Measurements from ENCODE around the gene TSPY10. TPM values are rescaled to one million over a fixed set of nuclear protein-coding genes. Genes with fewer than 3 reads are reported as not detected.
"Not testable (repeated sequence)": the region's sequence is repeated elsewhere in the genome, so short reads cannot be mapped to it uniquely, and the experiment has no call there.

TSPY10 gene, protein sequence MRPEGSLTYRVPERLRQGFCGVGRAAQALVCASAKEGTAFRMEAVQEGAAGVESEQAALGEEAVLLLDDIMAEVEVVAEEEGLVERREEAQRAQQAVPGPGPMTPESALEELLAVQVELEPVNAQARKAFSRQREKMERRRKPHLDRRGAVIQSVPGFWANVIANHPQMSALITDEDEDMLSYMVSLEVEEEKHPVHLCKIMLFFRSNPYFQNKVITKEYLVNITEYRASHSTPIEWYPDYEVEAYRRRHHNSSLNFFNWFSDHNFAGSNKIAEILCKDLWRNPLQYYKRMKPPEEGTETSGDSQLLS
- total RNA-seq (2014; rRNA removed; shearing (Covaris generic)) (not detected in 2 replicates), total RNA-seq (2022) (not detected in 2 replicates), Bru-seq, nascent RNA (not detected), BruChase-seq, experiment 1, labeled RNA remaining after a 6-hour chase (not detected), BruChase-seq, experiment 2, labeled RNA remaining after a 2-hour chase (not detected)
- long read RNA-seq: 0 reads

- H3K9me3 ChIP-seq (ENCODE audit: low read length); H4K20me1 ChIP-seq (ENCODE audit: insufficient read depth, low read length); H3K27ac ChIP-seq (ENCODE audit: low read depth, low read length, poor library complexity, severe bottlenecking); H3K36me3 ChIP-seq (ENCODE audit: insufficient read depth, low read length); intact Hi-C loops (cut with micrococcal nuclease; ENCODE audit: unreplicated experiment); H3K9me2 ChIP-seq (ENCODE audit: insufficient read depth, low read length); H2AFZ ChIP-seq (ENCODE audit: low read length); H3K4me3 ChIP-seq (ENCODE audit: low read depth, low read length, poor library complexity, severe bottlenecking); H3K4me1 ChIP-seq (ENCODE audit: insufficient read depth, low read length, poor library complexity, severe bottlenecking); POLR2A ChIA-PET; BruUV-seq (replicated peaks); H3K79me2 ChIP-seq (ENCODE audit: insufficient read depth, low read depth, low read length); DNase-seq (ENCODE audit: low spot score); H3K4me2 ChIP-seq (ENCODE audit: low read length); CTCF ChIA-PET (ENCODE audit: unreplicated experiment): not testable (repeated sequence)
Observed at GRCh38 chrY:9527580-9527979, at the start of gene TSPY10. TSPY10 (plus strand) TSS chrY:9527880; CDS start chrY:9527926, 46 bp downstream.

GRCh38 chrY:9486967-9487366 is 40.7 kb upstream of the TSPY10 start, which contains the start of gene TSPY9:
TSPY9 (plus strand) TSS chrY:9487267; CDS start chrY:9487313, 46 bp downstream.
- H3K36me3 ChIP-seq (ENCODE audit: insufficient read depth, low read length); BruUV-seq (replicated peaks); H4K20me1 ChIP-seq (ENCODE audit: insufficient read depth, low read length); H3K79me2 ChIP-seq (ENCODE audit: insufficient read depth, low read depth, low read length); H3K4me3 ChIP-seq (ENCODE audit: low read depth, low read length, poor library complexity, severe bottlenecking); H2AFZ ChIP-seq (ENCODE audit: low read length); H3K9me3 ChIP-seq (ENCODE audit: low read length); intact Hi-C loops (cut with micrococcal nuclease; ENCODE audit: unreplicated experiment); H3K9me2 ChIP-seq (ENCODE audit: insufficient read depth, low read length); POLR2A ChIA-PET; H3K4me2 ChIP-seq (ENCODE audit: low read length); DNase-seq (ENCODE audit: low spot score); H3K4me1 ChIP-seq (ENCODE audit: insufficient read depth, low read length, poor library complexity, severe bottlenecking); CTCF ChIA-PET (ENCODE audit: unreplicated experiment); H3K27ac ChIP-seq (ENCODE audit: low read depth, low read length, poor library complexity, severe bottlenecking): not testable (repeated sequence)

- CTCF ChIA-PET (ENCODE audit: unreplicated experiment); POLR2A ChIA-PET: not testable (repeated sequence)
Observed at GRCh38 chrY:9504396-9504795, 23.3 kb upstream of the TSPY10 start.

GRCh38 chrY:9516287-9516686 is 11.4 kb upstream of the TSPY10 start:
- BruUV-seq (replicated peaks); H3K79me2 ChIP-seq (ENCODE audit: insufficient read depth, low read depth, low read length); H3K4me1 ChIP-seq (ENCODE audit: insufficient read depth, low read length, poor library complexity, severe bottlenecking); H3K9me2 ChIP-seq (ENCODE audit: insufficient read depth, low read length); H3K4me2 ChIP-seq (ENCODE audit: low read length); H4K20me1 ChIP-seq (ENCODE audit: insufficient read depth, low read length); CTCF ChIA-PET (ENCODE audit: unreplicated experiment); H2AFZ ChIP-seq (ENCODE audit: low read length); H3K27ac ChIP-seq (ENCODE audit: low read depth, low read length, poor library complexity, severe bottlenecking); DNase-seq (ENCODE audit: low spot score); H3K9me3 ChIP-seq (ENCODE audit: low read length); H3K4me3 ChIP-seq (ENCODE audit: low read depth, low read length, poor library complexity, severe bottlenecking); intact Hi-C loops (cut with micrococcal nuclease; ENCODE audit: unreplicated experiment); H3K36me3 ChIP-seq (ENCODE audit: insufficient read depth, low read length); POLR2A ChIA-PET: not testable (repeated sequence)

More at GRCh38 chrY:9504396-9504795, 23.3 kb upstream of the TSPY10 start:
- DNase-seq (ENCODE audit: low spot score); intact Hi-C loops (cut with micrococcal nuclease; ENCODE audit: unreplicated experiment); H3K4me2 ChIP-seq (ENCODE audit: low read length); H3K79me2 ChIP-seq (ENCODE audit: insufficient read depth, low read depth, low read length); BruUV-seq (replicated peaks); H2AFZ ChIP-seq (ENCODE audit: low read length); H3K9me2 ChIP-seq (ENCODE audit: insufficient read depth, low read length); H3K4me1 ChIP-seq (ENCODE audit: insufficient read depth, low read length, poor library complexity, severe bottlenecking); H3K9me3 ChIP-seq (ENCODE audit: low read length); H4K20me1 ChIP-seq (ENCODE audit: insufficient read depth, low read length); H3K4me3 ChIP-seq (ENCODE audit: low read depth, low read length, poor library complexity, severe bottlenecking); H3K27ac ChIP-seq (ENCODE audit: low read depth, low read length, poor library complexity, severe bottlenecking); H3K36me3 ChIP-seq (ENCODE audit: insufficient read depth, low read length): not testable (repeated sequence)

Other genes with a start within 250 kb of the TSPY10 start
- not detected in 2 replicates for gene TSPY4, start 190.4 kb upstream of the TSPY10 start, total RNA-seq (2014; rRNA removed; shearing (Covaris generic))
- gene TSPY4, start 190.4 kb upstream of the TSPY10 start, total RNA-seq (2022): not detected in 2 replicates
- not detected in 2 replicates for gene TSPY8, start 170.1 kb upstream of the TSPY10 start, total RNA-seq (2014; rRNA removed; shearing (Covaris generic))
- not detected in 2 replicates for gene TSPY8, start 170.1 kb upstream of the TSPY10 start, total RNA-seq (2022)
- gene TSPY3, start 129.5 kb upstream of the TSPY10 start, total RNA-seq (2014; rRNA removed; shearing (Covaris generic)): not detected in 2 replicates
- gene TSPY3, start 129.5 kb upstream of the TSPY10 start, total RNA-seq (2022): not detected in 2 replicates
- not detected in 2 replicates for gene TSPY1, start 60.9 kb upstream of the TSPY10 start, total RNA-seq (2014; rRNA removed; shearing (Covaris generic))
- not detected in 2 replicates for gene TSPY1, start 60.9 kb upstream of the TSPY10 start, total RNA-seq (2022)
- not detected in 2 replicates for gene TSPY9, start 40.6 kb upstream of the TSPY10 start, total RNA-seq (2014; rRNA removed; shearing (Covaris generic))
- gene TSPY9, start 40.6 kb upstream of the TSPY10 start, total RNA-seq (2022): not detected in 2 replicates